A549 (cell line): ENCODE data around the gene ME2. TPM values are rescaled to one million over a fixed set of nuclear protein-coding genes. Genes with fewer than 3 reads are reported as not detected.
A peak's percentile ranks its signal among the peaks of the same experiment; 100 is the strongest.
"Not testable (repeated sequence)": the region's sequence is repeated elsewhere in the genome, so short reads cannot be mapped to it uniquely, and the experiment has no call there.

Experiments
- ATAC-seq, 2 experiments: fragments of 200-7000 bp in 1 of 2; fragments of >200 bp in 1 of 2; cut with Nextera tagmentation in 1 of 2; cut with Tn5 transposase in 1 of 2; 3 replicates each; pipeline versions ENCODE4 v1.8.0 to v1.9.1; 2018 to 2020; ENCODE audit warnings: mild to moderate bottlenecking in 1 of 2, moderate library complexity in 1 of 2
- CTCF ChIA-PET: fragments of 300-600 bp; sonication (Branson Sonifier 250); formaldehyde crosslinking; extraction: SDS; loops from one replicate; lab custom pipeline; 2021; ENCODE audit warnings: antibody characterized with exemption, inconsistent platforms; lab: Yijun Ruan, JAX
- POLR2A ChIA-PET: fragments of 350-600 bp; formaldehyde crosslinking; extraction: SDS; loops from one replicate; lab custom pipeline; 2021; ENCODE audit warnings: antibody characterized with exemption, inconsistent platforms; lab: Yijun Ruan, JAX
- DNase-seq, 2 experiments: peaks; one replicate each; pipeline versions ENCODE4 v3.0.0 to v3.0.0-alpha.2; 2011 to 2016; ENCODE audit warnings: low read depth in 1 of 2, low spot score in 1 of 2
- FAIRE-seq: peaks from 2 replicates; lab custom pipeline; 2011; peaks lifted over from hg19 to GRCh38; lab: Jason Lieb, UNC
- H3K27ac ChIP-seq, 2 experiments: fragments of >200 bp; sonication (Bioruptor Twin); formaldehyde crosslinking; 3 replicates each; pipeline ENCODE4 v1.5.1; 2016 to 2017
- H3K4me1 ChIP-seq: fragments of >200 bp; sonication (Bioruptor Twin); formaldehyde crosslinking; 3 replicates; pipeline ENCODE4 v1.6.1; 2016
- H3K4me2 ChIP-seq: fragments of >200 bp; sonication (Bioruptor Twin); formaldehyde crosslinking; 3 replicates; pipeline ENCODE4 v1.6.1; 2016
- H3K4me3 ChIP-seq: fragments of >200 bp; sonication (Bioruptor Twin); formaldehyde crosslinking; 3 replicates; pipeline ENCODE4 v1.5.1; 2016
- H3K9me3 ChIP-seq: fragments of >200 bp; sonication (Bioruptor Twin); formaldehyde crosslinking; 3 replicates; pipeline ENCODE4 v1.6.1; 2016
- ATOH8 ChIP-seq: fragments of 250-450 bp; sonication (Bioruptor Pico); IDR thresholded peaks from 2 replicates; pipeline ENCODE4 v1.5.0; 2020; ENCODE audit warnings: low read depth, mild to moderate bottlenecking, moderate library complexity
- BCL3 ChIP-seq: fragments of >200 bp; sonication (Bioruptor Twin); formaldehyde crosslinking; IDR thresholded peaks from 3 replicates; pipeline ENCODE4 v1.6.1; 2016
- BHLHE40 ChIP-seq: IDR thresholded peaks from 2 replicates; pipeline ENCODE4 v1.6.1; 2012; ENCODE audit warnings: low read depth, low read length, inconsistent platforms
- CBX8 ChIP-seq: fragments of 200-600 bp; sonication (generic); IDR thresholded peaks from 2 replicates; pipeline ENCODE4 v1.6.1; 2016
- CEBPB ChIP-seq, 2 experiments: fragments of >200 bp in 1 of 2; sonication (Bioruptor Twin) in 1 of 2; formaldehyde crosslinking in 1 of 2; IDR thresholded peaks; 2 replicates each; pipeline ENCODE4 v1.6.1; 2012 to 2016
- CHD2 ChIP-seq: fragments of 150-350 bp; IDR thresholded peaks from 2 replicates; pipeline ENCODE4 v1.6.1; 2014; ENCODE audit warnings: low read length; ENCODE audit not compliant: partially characterized antibody
- E2F6 ChIP-seq: IDR thresholded peaks from 2 replicates; pipeline ENCODE4 v1.6.1; 2012; ENCODE audit warnings: low read depth, borderline replicate concordance
- EP300 ChIP-seq, 2 experiments: fragments of >200 bp; sonication (Bioruptor Twin); formaldehyde crosslinking; IDR thresholded peaks; 2 replicates in 1 of 2; 3 replicates in 1 of 2; pipeline ENCODE4 v1.6.1; 2016 to 2017
- ESRRA ChIP-seq: fragments of 150-350 bp; IDR thresholded peaks from 2 replicates; pipeline ENCODE4 v1.6.1; 2014; ENCODE audit warnings: mild to moderate bottlenecking, low read length, borderline replicate concordance
- GATA3 ChIP-seq: IDR thresholded peaks from 2 replicates; pipeline ENCODE4 v1.6.1; 2012; ENCODE audit warnings: borderline replicate concordance
- HOXA7 ChIP-seq: fragments of 250-450 bp; sonication (Bioruptor Pico); IDR thresholded peaks from 2 replicates; pipeline ENCODE4 v1.5.0; 2020; ENCODE audit warnings: mild to moderate bottlenecking, moderate library complexity
- PHF8 ChIP-seq: fragments of 200-600 bp; sonication (generic); IDR thresholded peaks from 2 replicates; pipeline ENCODE4 v1.6.1; 2016; ENCODE audit warnings: low read depth, mild to moderate bottlenecking, antibody characterized with exemption, moderate library complexity, borderline replicate concordance
- POLR2A ChIP-seq: IDR thresholded peaks from 2 replicates; pipeline ENCODE4 v1.6.1; 2012; ENCODE audit warnings: mild to moderate bottlenecking, low read length
- RARB ChIP-seq: fragments of 250-450 bp; sonication (Bioruptor Pico); IDR thresholded peaks from 2 replicates; pipeline ENCODE4 v1.8.0; 2021; ENCODE audit warnings: mild to moderate bottlenecking, moderate library complexity
- RCOR1 ChIP-seq: fragments of 150-350 bp; IDR thresholded peaks from 2 replicates; pipeline ENCODE4 v1.6.1; 2014; ENCODE audit warnings: antibody characterized with exemption, low read length, low read depth
- SMC3 ChIP-seq: fragments of >200 bp; sonication (Bioruptor Twin); formaldehyde crosslinking; IDR thresholded peaks from 3 replicates; pipeline ENCODE4 v1.6.1; 2018; ENCODE audit warnings: inconsistent platforms
- SREBF2 ChIP-seq: fragments of 450-650 bp; IDR thresholded peaks from 2 replicates; pipeline ENCODE4 v1.6.1; 2014; ENCODE audit warnings: mild to moderate bottlenecking, moderate library complexity
- USF2 ChIP-seq: fragments of 450-650 bp; IDR thresholded peaks from 2 replicates; pipeline ENCODE4 v1.6.1; 2014; ENCODE audit warnings: antibody characterized with exemption
- WGBS: methylation state at CpG from one replicate; pipeline ENCODE4 v1.1.6; 2017; ENCODE audit errors: missing lambda C conversion rate; 5-methylcytosine and 5-hydroxymethylcytosine counted together
- polyA plus RNA-seq, 4 experiments: library from polyadenylated mRNA; depleted of rRNA in 3 of 4; stranded (reverse); fragments of >200 nt; fragmentation: RNase III in 1 of 4; extraction: RNeasy Plus Mini Kit Qiagen cat#74134 plus additional on column Dnase treatment in 1 of 4; gene quantifications; 2 replicates in 3 of 4; 3 replicates in 1 of 4; pipeline ENCODE4 v1.2.3, GENCODE V29; 2011 to 2017

ME2 gene
- polyA plus RNA-seq, 2 of the 4 experiments (the other 2 are of a cell fraction), result 46.8 to 88.0 TPM

GRCh38 chr18:50969448-50969847, 90.5 kb downstream of the ME2 start:
- Histone ChIP-seq H3K4me2 (peak overlapping the region; percentile 86), H3K4me3 (peak overlapping the region; percentile 64; the same call in 1 of the 3 replicates), H3K27ac (no peak overlapping the region), H3K9me3 (no peaks in the 10 kb centered on the region), H3K4me1 (peaks cover 31% of the 10 kb centered on the region)
- no peak for ATAC-seq
- DNase-seq, result no peak
- ChIA-PET POLR2A (no interaction called here), CTCF (no interaction called here)
- no peak for FAIRE-seq
- WGBS, result 80% methylated on average over 5 of the region's 5 CpGs
- TF ChIP-seq RARB, result no peak
- TF ChIP-seq SMC3, result no peak
- TF ChIP-seq POLR2A, result no peak
- no peak for TF ChIP-seq PHF8
- no peak for TF ChIP-seq EP300 (IDR thresholded peaks at IDR 0.05)
- TF ChIP-seq SREBF2, result no peak
- no peak for TF ChIP-seq USF2
- no peak for TF ChIP-seq HOXA7 (CRISPR knock-in tag)
- TF ChIP-seq ATOH8 (CRISPR knock-in tag), result no peak
- TF ChIP-seq ESRRA, result no peak

GRCh38 chr18:50970006-50970405, 91.1 kb downstream of the ME2 start:
- ChIA-PET CTCF (no interaction called here), POLR2A (no interaction called here)
- TF ChIP-seq E2F6 (no peak), CBX8 (no peak), CHD2 (no peak), RCOR1 (no peak), BHLHE40 (no peak), ESRRA (no peak), BCL3 (no peak), GATA3 (no peak)
- H3K4me3 ChIP-seq, result no peak overlapping the region
- H3K27ac ChIP-seq, result no peak overlapping the region
- peak overlapping the region; percentile 86; the same call in 2 of the 3 replicates for H3K4me2 ChIP-seq
- no peak for ATAC-seq
- H3K4me1 ChIP-seq, result peaks cover 31% of the 10 kb centered on the region
- WGBS, result 14% methylated on average over 2 of the region's 2 CpGs
- no peaks in the 10 kb centered on the region for H3K9me3 ChIP-seq
- FAIRE-seq, result no peak
- no peak for DNase-seq

GRCh38 chr18:50972404-50972803, 93.5 kb downstream of the ME2 start:
- not testable (repeated sequence) for H3K27ac ChIP-seq, H3K9me3 ChIP-seq, ATAC-seq
- POLR2A ChIA-PET, result interaction anchor here (0.9 kb wide), 1 partner anchor 94 kb away, joined by 5 read pairs; the partner anchor contains the start of gene ME2
- WGBS, result 85% methylated on average over 5 of the region's 5 CpGs
- peak in 1 of 2 experiments; percentile 28; a peak in 1 of 4 replicates for TF ChIP-seq CEBPB (IDR thresholded peaks at IDR 0.05)
- TF ChIP-seq, all 56 proteins: peak for 1; not testable (repeated sequence) for 55
- DNase-seq, H3K4me2 ChIP-seq, FAIRE-seq, CTCF ChIA-PET, H3K4me3 ChIP-seq: not testable (repeated sequence)
- peaks cover 28% of the 10 kb centered on the region for H3K4me1 ChIP-seq
